Nephron progenitor cell (in vitro differentiated cells): Measurements from ENCODE around the gene PLCB3.
"Not testable (repeated sequence)": the region's sequence is repeated elsewhere in the genome, so short reads cannot be mapped to it uniquely, and the experiment has no call there.

Experiments
- DNase-seq: peaks from one replicate; pipeline ENCODE4 v3.0.0; 2021
- H3K27ac Mint-ChIP-seq: 2 replicates; pipeline ENCODE4 v1.8.0; 2021; ENCODE audit warnings: mild to moderate bottlenecking, moderate library complexity, mixed read lengths
- H3K27me3 Mint-ChIP-seq: 2 replicates; pipeline ENCODE4 v1.8.0; 2021; ENCODE audit warnings: mild to moderate bottlenecking, low read depth, mixed read lengths; ENCODE audit not compliant: poor library complexity
- H3K36me3 Mint-ChIP-seq: 2 replicates; pipeline ENCODE4 v1.8.0; 2021; ENCODE audit warnings: low read depth, mixed read lengths
- H3K4me1 Mint-ChIP-seq: 2 replicates; pipeline ENCODE4 v1.8.0; 2021; ENCODE audit warnings: mixed read lengths
- H3K4me3 Mint-ChIP-seq: 2 replicates; pipeline ENCODE4 v1.8.0; 2021; ENCODE audit warnings: mild to moderate bottlenecking, moderate library complexity, mixed read lengths
- H3K9me3 Mint-ChIP-seq: 2 replicates; pipeline ENCODE4 v1.8.0; 2021; ENCODE audit warnings: mild to moderate bottlenecking, moderate library complexity, mixed read lengths
- CTCF ChIP-seq: fragments of 200-600 bp; sonication (generic); IDR thresholded peaks from 2 replicates; pipeline ENCODE4 v1.5.0; 2021; ENCODE audit warnings: antibody characterized with exemption

PLCB3 gene

GRCh38 chr11:64304316-64305072 lies 53.2 kb downstream of the PLCB3 start:
- TF ChIP-seq CTCF, result peak; percentile 80
- Mint-ChIP-seq H3K36me3 (peaks cover 5% of the 10 kb centered on the region), H3K4me1 (peaks cover 31% of the 10 kb centered on the region), H3K4me3 (peak overlapping the region; percentile 86), H3K27ac (peak overlapping the region; percentile 90), H3K9me3 (no peaks in the 10 kb centered on the region), H3K27me3 (peaks cover 48% of the 10 kb centered on the region)
- DNase-seq, result peak; percentile 97

GRCh38 chr11:64305075-64305690 lies 53.9 kb downstream of the PLCB3 start, which contains the start of gene ESRRA:
ESRRA (plus strand) TSS chr11:64305524; CDS start chr11:64307180, 1,656 bp downstream.
- no peak for TF ChIP-seq CTCF
- Mint-ChIP-seq H3K4me3 (peak within 1 kb of the TSS; percentile 95), H3K4me1 (peaks cover 31% of the 10 kb centered on the region), H3K36me3 (peaks cover 5% of the 10 kb centered on the region), H3K27ac (peak within 1 kb of the TSS; percentile 97), H3K9me3 (no peaks in the 10 kb centered on the region), H3K27me3 (peaks cover 41% of the 10 kb centered on the region)
- peak; percentile 100 for DNase-seq

GRCh38 chr11:64305691-64306562 lies 54.6 kb downstream of the PLCB3 start:
- H3K27ac Mint-ChIP-seq, result peak overlapping the region; percentile 97
- H3K9me3 Mint-ChIP-seq, result no peaks in the 10 kb centered on the region
- H3K4me1 Mint-ChIP-seq, result peaks cover 25% of the 10 kb centered on the region
- DNase-seq, result peak; percentile 75
- TF ChIP-seq CTCF, result peak; percentile 23
- H3K36me3 Mint-ChIP-seq, result peaks cover 5% of the 10 kb centered on the region
- H3K4me3 Mint-ChIP-seq, result peak overlapping the region; percentile 95
- H3K27me3 Mint-ChIP-seq, result peaks cover 34% of the 10 kb centered on the region

- Mint-ChIP-seq H3K36me3 (peaks cover 5% of the 10 kb centered on the region), H3K4me3 (peak overlapping the region; percentile 95), H3K9me3 (no peaks in the 10 kb centered on the region), H3K4me1 (peaks cover 25% of the 10 kb centered on the region), H3K27me3 (peaks cover 28% of the 10 kb centered on the region), H3K27ac (peak overlapping the region; percentile 97)
- TF ChIP-seq CTCF, result no peak
- DNase-seq, result no peak
These were observed 55.2 kb downstream of the PLCB3 start for GRCh38 chr11:64306563-64306875.

- TF ChIP-seq CTCF, result no peak
- H3K4me1 Mint-ChIP-seq, result peaks cover 25% of the 10 kb centered on the region
- H3K4me3 Mint-ChIP-seq, result peak overlapping the region; percentile 95
- peaks cover 22% of the 10 kb centered on the region for H3K27me3 Mint-ChIP-seq
- H3K27ac Mint-ChIP-seq, result no peak overlapping the region
- peaks cover 5% of the 10 kb centered on the region for H3K36me3 Mint-ChIP-seq
- no peak for DNase-seq
- no peaks in the 10 kb centered on the region for H3K9me3 Mint-ChIP-seq
These were observed 55.7 kb downstream of the PLCB3 start for GRCh38 chr11:64306876-64307622.

GRCh38 chr11:64307795-64308194 lies 56.5 kb downstream of the PLCB3 start:
- H3K4me1 Mint-ChIP-seq, result peaks cover 25% of the 10 kb centered on the region
- not testable (repeated sequence) for H3K36me3 Mint-ChIP-seq, DNase-seq, H3K9me3 Mint-ChIP-seq
- peak overlapping the region; percentile 72 for H3K27ac Mint-ChIP-seq
- H3K27me3 Mint-ChIP-seq, result peaks cover 15% of the 10 kb centered on the region
- peak overlapping the region; percentile 37 for H3K4me3 Mint-ChIP-seq
